SK-N-SH treated with all-trans-retinoic acid at 6 μM for 48 hours (cell line): ENCODE measurements around the gene STK11.

ENCODE experiments used
- ARNTL ChIP-seq: fragments of 450-650 bp; formaldehyde crosslinking; IDR thresholded peaks from 2 replicates; pipeline ENCODE4 v1.5.0; 2020; ENCODE audit warnings: low read depth, mild to moderate bottlenecking, moderate library complexity, borderline replicate concordance
- BACH2 ChIP-seq: fragments of 250-450 bp; sonication (Bioruptor Pico); IDR thresholded peaks from 2 replicates; pipeline ENCODE4 v1.9.0; 2021; ENCODE audit warnings: mild to moderate bottlenecking, borderline replicate concordance
- GLIS3 ChIP-seq: fragments of 250-450 bp; sonication (Bioruptor Pico); IDR thresholded peaks from 2 replicates; pipeline ENCODE4 v1.5.0; 2020; ENCODE audit warnings: mild to moderate bottlenecking, moderate library complexity
- ISL1 ChIP-seq: fragments of 250-450 bp; sonication (Bioruptor Pico); IDR thresholded peaks from 2 replicates; pipeline ENCODE4 v2.1.2; 2022; ENCODE audit warnings: mild to moderate bottlenecking, moderate library complexity
- RARB ChIP-seq: fragments of 250-450 bp; sonication (Bioruptor Pico); IDR thresholded peaks from 2 replicates; pipeline ENCODE4 v1.8.0; 2021; ENCODE audit warnings: mild to moderate bottlenecking, moderate library complexity
- SNAI2 ChIP-seq: fragments of 250-450 bp; sonication (Bioruptor Pico); IDR thresholded peaks from 2 replicates; pipeline ENCODE4 v1.5.0; 2020; ENCODE audit warnings: mild to moderate bottlenecking, moderate library complexity
- ZFP3 ChIP-seq: fragments of 250-450 bp; sonication (Bioruptor Pico); IDR thresholded peaks from 2 replicates; pipeline ENCODE4 v1.5.0; 2020; ENCODE audit warnings: mild to moderate bottlenecking, moderate library complexity
- ZNF70 ChIP-seq: fragments of 450-650 bp; formaldehyde crosslinking; IDR thresholded peaks from 2 replicates; pipeline ENCODE4 v1.5.0; 2020; ENCODE audit warnings: mild to moderate bottlenecking, moderate library complexity
- TF ChIP-seq, protein P1 (sequence below): fragments of 250-450 bp; sonication (Bioruptor Pico); IDR thresholded peaks from 2 replicates; pipeline ENCODE4 v1.8.0; 2020; ENCODE audit warnings: mild to moderate bottlenecking, moderate library complexity, borderline replicate concordance
- TF ChIP-seq, protein P2 (sequence below): fragments of 250-450 bp; sonication (Bioruptor Pico); IDR thresholded peaks from 2 replicates; pipeline ENCODE4 v1.5.1; 2021; ENCODE audit warnings: mild to moderate bottlenecking, moderate library complexity

- TF ChIP-seq SNAI2 (CRISPR knock-in tag) (no peak), GLIS3 (CRISPR knock-in tag) (no peak), ARNTL (no peak), ZNF70 (CRISPR knock-in tag) (no peak), ZFP3 (no peak), RARB (CRISPR knock-in tag) (no peak), ISL1 (CRISPR knock-in tag) (no peak), BACH2 (CRISPR knock-in tag) (no peak)
- TF ChIP-seq, protein P1, sequence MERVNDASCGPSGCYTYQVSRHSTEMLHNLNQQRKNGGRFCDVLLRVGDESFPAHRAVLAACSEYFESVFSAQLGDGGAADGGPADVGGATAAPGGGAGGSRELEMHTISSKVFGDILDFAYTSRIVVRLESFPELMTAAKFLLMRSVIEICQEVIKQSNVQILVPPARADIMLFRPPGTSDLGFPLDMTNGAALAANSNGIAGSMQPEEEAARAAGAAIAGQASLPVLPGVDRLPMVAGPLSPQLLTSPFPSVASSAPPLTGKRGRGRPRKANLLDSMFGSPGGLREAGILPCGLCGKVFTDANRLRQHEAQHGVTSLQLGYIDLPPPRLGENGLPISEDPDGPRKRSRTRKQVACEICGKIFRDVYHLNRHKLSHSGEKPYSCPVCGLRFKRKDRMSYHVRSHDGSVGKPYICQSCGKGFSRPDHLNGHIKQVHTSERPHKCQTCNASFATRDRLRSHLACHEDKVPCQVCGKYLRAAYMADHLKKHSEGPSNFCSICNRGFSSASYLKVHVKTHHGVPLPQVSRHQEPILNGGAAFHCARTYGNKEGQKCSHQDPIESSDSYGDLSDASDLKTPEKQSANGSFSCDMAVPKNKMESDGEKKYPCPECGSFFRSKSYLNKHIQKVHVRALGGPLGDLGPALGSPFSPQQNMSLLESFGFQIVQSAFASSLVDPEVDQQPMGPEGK (CRISPR knock-in tag), result no peak
- TF ChIP-seq, protein P2, sequence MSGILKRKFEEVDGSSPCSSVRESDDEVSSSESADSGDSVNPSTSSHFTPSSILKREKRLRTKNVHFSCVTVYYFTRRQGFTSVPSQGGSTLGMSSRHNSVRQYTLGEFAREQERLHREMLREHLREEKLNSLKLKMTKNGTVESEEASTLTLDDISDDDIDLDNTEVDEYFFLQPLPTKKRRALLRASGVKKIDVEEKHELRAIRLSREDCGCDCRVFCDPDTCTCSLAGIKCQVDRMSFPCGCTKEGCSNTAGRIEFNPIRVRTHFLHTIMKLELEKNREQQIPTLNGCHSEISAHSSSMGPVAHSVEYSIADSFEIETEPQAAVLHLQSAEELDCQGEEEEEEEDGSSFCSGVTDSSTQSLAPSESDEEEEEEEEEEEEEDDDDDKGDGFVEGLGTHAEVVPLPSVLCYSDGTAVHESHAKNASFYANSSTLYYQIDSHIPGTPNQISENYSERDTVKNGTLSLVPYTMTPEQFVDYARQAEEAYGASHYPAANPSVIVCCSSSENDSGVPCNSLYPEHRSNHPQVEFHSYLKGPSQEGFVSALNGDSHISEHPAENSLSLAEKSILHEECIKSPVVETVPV (CRISPR knock-in tag), result no peak
Measured at GRCh38 chr19:1166872-1167573, 38.6 kb upstream of the STK11 start.
